Measurements from ENCODE around the gene GMEB2.
A peak's percentile ranks its signal among the peaks of the same experiment; 100 is the strongest.

GMEB2 gene

DNA sequence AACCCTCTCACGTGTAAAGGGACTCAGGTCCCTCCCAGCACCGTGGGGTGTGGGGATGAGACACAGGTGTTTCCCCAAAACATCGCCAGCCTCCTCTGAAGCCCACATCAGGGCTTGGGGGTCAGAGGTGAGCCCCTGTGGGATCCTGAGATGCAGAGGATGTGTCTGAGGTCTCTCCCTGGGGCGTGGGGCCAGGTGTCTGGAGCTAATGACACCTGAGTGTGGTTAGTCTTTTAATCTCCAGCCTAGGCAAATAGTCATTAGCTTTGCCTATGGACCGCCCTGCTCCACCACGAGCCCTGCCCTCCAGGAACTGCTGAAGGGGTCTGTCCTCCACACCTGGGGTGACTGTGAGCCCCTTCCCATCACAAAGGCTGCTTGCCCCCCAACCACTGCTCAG, 81.1 kb downstream of the GMEB2 start:
- DNase-seq (ENCODE audit: low spot score): no peak

DNA sequence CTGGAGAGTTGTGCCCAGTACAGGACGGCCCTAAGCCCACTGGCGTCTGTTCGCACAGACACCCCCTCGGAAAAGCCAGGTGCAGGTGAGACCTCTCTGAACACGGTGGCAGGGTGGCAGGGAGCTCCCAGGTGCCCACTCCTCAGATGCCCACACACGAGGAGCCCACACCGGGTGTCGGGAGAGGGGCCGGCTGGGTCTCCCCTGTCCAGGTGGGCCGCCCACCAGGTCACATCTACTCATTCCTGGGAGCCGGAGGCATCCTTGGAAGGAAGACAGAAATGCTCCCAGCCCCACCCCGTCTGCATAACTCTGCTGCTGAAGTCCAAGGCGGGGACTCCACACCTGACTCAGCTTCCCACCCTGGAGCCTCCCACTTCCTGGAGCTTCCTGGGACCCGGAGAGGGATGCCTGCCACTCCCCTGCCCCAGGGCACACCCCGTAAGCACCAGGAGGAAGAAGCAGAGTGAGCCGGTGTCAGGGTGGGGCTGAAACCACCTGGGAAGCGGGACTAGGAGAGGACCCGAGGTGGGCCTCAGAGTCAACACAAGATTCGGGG, 81.9 kb downstream of the GMEB2 start:
- DNase-seq (ENCODE audit: low spot score): no peak

- DNase-seq (ENCODE audit: low spot score): no peak
These were observed 82.5 kb downstream of the GMEB2 start for GRCh38 chr20:63544241-63544957.

GRCh38 chr20:63543733-63544132, 83.2 kb downstream of the GMEB2 start:
- no peak for DNase-seq (ENCODE audit: low spot score)

DNA sequence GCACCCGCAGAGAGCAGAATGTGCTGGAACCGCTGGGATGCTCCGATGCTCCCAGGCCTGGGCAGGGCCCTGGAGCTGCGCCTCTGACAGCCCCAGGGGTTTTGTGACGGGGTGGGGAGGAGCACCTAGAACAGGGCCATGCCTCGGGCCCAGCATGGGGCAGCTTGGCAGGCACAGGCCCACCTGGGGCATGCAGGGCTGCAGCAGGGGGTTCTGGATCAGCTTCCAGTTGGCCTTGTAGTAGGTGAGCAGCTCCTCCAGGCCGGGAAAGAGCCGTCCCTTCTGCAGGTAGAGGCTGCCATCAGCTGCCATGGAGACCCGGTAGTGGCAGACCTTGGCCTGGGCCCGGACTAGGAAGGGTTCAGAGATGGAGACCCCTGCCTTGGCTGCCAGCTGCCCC, 83.8 kb downstream of the GMEB2 start:
- DNase-seq (ENCODE audit: low spot score): no peak

DNA sequence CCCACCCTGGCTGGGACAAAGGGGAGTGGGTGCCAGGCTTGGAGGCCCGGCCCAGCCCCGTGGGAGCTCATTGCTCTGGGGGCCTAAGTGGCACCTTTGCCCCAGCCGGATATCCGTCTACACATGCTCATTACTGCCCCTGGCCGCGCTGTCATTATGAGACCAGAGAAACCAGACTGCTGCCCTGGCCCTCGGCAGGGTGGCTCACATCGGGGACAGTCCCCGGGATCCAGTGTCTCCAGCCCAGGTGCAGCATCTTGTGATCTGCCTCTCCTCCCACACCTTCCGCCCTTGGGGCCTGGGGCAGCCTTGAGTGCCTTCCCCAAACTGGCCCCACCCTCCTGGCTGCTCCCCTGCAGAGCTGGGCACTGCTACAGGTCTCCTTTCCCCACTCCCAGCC, 84.2 kb downstream of the GMEB2 start:
- DNase-seq (ENCODE audit: low spot score): no peak

DNA sequence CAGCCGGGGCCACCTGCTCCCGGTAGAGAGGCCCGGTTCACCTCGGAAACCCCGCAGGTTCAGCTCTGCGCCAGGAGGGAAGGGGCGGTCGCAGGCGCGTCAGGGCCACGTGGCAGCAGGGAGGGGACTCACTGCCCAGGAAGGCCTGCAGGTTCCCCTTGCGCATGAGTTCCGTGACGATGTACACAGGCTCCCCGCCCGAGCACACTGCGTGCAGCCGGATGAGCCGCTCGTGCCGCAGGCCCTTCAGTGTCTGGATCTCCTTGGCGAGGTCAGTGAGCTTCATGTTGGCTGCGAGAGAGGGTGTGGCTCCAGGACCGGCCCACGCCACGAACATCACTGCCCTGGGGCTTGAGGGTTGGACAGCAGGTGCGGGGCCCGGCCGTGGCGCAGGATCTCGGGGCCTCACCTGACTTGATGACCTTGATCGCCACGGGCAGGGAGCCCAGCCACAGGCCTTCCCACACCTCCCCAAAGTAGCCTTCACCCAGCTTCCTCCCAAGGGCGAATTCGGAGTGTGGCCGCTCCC, 84.8 kb downstream of the GMEB2 start:
- no peak for DNase-seq (ENCODE audit: low spot score)

- no peak for DNase-seq (ENCODE audit: low spot score)
These were observed 85.5 kb downstream of the GMEB2 start for GRCh38 chr20:63541371-63541770.

- peak; percentile 68 for DNase-seq (ENCODE audit: low spot score)
These were observed 86.3 kb downstream of the GMEB2 start for GRCh38 chr20:63540417-63541186.

DNA sequence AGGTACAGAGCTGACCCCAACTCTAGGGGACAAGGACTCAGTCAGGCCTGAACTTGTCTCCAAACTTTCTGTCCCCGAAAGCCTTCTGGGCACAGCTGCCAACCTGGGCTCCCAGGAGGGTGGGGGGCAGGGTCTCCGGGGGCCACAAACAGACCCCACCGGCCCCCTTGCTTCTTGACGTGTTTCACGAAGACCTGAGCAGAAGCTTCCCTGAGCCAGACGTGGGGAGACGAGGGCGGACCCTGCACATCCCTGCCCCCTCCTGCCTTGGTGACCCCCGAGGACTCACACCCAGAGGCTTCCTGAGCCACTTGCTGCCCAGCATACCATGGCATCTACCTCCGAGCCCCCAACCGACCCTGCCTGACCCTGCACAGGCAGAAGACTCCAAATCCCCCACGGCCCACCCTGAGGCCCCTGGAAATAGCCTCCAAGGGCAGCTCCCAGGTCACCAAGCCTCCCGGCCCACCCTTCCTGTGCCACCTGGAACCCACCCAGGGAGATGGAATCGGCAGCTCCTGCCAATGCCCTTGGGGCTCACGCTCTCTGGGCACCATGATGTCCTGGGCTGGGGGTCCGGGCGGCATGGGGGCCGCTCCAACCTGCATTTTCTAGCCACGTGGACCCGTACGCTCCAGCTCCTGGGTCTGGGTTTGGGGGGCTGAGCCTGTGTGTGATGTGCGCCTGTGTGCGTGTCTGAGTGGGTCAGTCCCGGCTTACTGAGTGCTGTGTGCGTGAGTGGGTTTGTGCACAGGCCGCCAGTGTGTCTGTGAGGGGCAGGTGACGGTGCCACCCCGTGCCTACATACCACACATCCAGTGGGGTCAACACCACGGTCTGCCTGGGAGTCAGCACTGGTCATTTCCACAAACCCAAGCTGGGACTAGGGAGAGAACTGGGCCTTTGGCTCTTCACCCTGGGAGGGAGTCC, 87.2 kb downstream of the GMEB2 start:
- DNase-seq (ENCODE audit: low spot score): no peak

- DNase-seq (ENCODE audit: low spot score): no peak
These were observed 87.8 kb downstream of the GMEB2 start for GRCh38 chr20:63539092-63539430.

DNA sequence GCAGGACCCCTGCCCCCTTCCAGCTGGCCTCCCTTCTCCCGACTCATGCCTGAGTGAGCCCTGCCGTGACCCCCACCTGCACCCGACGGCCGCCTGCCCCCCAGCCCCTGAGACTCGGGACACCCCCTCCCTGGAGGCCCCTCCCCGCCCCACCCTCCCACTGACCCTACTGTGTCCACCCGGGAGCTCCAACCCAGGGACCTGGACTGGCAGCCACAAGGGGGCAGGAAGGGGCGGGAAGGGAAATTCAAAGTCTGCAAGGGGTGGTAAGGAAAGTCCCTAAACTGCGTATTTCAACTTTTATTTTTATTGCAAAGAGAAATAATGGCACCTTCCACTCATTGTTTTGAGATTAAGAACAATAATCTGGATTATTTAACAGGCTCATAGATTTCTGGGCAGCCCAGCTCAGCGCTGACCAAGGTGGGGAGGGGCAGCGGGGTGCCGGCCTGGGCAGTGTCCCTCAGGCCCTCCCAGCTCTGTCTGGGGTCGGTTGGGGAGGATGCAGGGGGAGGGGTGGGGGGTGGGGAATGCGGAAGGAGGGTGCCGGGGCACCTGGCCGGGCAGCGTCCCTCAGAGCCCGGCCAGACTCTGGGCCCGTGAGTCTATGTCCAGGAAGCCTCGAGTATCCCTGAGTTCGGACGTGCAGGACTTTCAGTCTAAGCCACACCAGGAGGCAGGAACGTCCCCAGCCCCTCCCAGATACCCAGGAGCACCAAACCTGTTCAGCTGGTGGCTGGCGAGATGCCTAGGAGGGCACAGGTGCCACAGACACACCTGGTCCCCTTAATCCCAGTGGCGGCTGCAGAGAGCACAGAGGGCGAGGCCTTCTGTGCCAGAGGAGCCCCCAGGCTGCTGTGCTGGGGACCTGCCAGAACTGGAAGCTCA, 88.5 kb downstream of the GMEB2 start:
- DNase-seq (ENCODE audit: low spot score): no peak
